A673 (cell line): ENCODE data around the gene ANO1. TPM values are rescaled to one million over a fixed set of nuclear protein-coding genes. Genes with fewer than 3 reads are reported as not detected.

ENCODE experiments used
- BruUV-seq: library from RNA; stranded (reverse); fragments of 400-500 nt; replicated peaks from 2 replicates; lab custom pipeline; 2021; lab: Mats Ljungman, UMichigan
- CTCF ChIA-PET: fragments of 300-600 bp; sonication (Branson Sonifier 250); formaldehyde crosslinking; loops from one replicate; lab custom pipeline; 2022; ENCODE audit warnings: antibody characterized with exemption; lab: Charles Lee
- POLR2A ChIA-PET: fragments of 300-600 bp; sonication (Branson Sonifier 250); formaldehyde crosslinking; loops from one replicate; lab custom pipeline; 2022; ENCODE audit warnings: antibody characterized with exemption; ENCODE audit not compliant: low non-redundant PET; lab: Charles Lee
- DNase-seq: peaks from one replicate; pipeline ENCODE4 v3.0.0-alpha.2; 2015; ENCODE audit warnings: low spot score
- H3K27ac ChIP-seq: fragments of 200-600 bp; sonication (generic); 2 replicates; pipeline ENCODE4 v1.5.1; 2016; ENCODE audit warnings: mixed run types, low read depth, mild to moderate bottlenecking, mixed read lengths, antibody characterized with exemption, low read length; ENCODE audit not compliant: poor library complexity, severe bottlenecking
- H3K27me3 ChIP-seq: fragments of 200-600 bp; sonication (generic); replicated peaks from 2 replicates; pipeline ENCODE4 v1.6.1; 2017; ENCODE audit warnings: mixed run types, low read depth, mild to moderate bottlenecking, mixed read lengths, antibody characterized with exemption, low read length; ENCODE audit not compliant: insufficient read depth, poor library complexity
- H3K36me3 ChIP-seq: fragments of 200-600 bp; sonication (generic); 2 replicates; pipeline ENCODE4 v1.6.1; 2016; ENCODE audit warnings: mixed run types, mild to moderate bottlenecking, mixed read lengths, antibody characterized with exemption, low read length; ENCODE audit not compliant: insufficient read depth, poor library complexity, severe bottlenecking
- H3K4me1 ChIP-seq: fragments of 200-600 bp; sonication (generic); 2 replicates; pipeline ENCODE4 v1.6.1; 2017; ENCODE audit warnings: mixed run types, mild to moderate bottlenecking, mixed read lengths, antibody characterized with exemption, low read length; ENCODE audit not compliant: insufficient read depth, poor library complexity, severe bottlenecking
- H3K4me3 ChIP-seq: fragments of 200-600 bp; sonication (generic); 2 replicates; pipeline ENCODE4 v1.5.1; 2016; ENCODE audit warnings: low read depth, mixed run types, mild to moderate bottlenecking, mixed read lengths, low read length; ENCODE audit not compliant: poor library complexity, severe bottlenecking
- H3K9me3 ChIP-seq: fragments of 200-600 bp; sonication (generic); 2 replicates; pipeline ENCODE4 v1.6.1; 2016; ENCODE audit warnings: mixed run types, low read depth, mild to moderate bottlenecking, mixed read lengths, antibody characterized with exemption, low read length; ENCODE audit not compliant: poor library complexity, severe bottlenecking
- EZH2 ChIP-seq: fragments of 200-600 bp; sonication (generic); IDR thresholded peaks from 2 replicates; pipeline ENCODE4 v1.6.1; 2017; ENCODE audit warnings: borderline replicate concordance, low read depth, mild to moderate bottlenecking, mixed read lengths, antibody characterized with exemption, low read length; ENCODE audit not compliant: poor library complexity, severe bottlenecking
- intact Hi-C: fragments of 100-400 bp; cut with micrococcal nuclease; formaldehyde crosslinking; loops from one replicate; pipeline ENCODE4 v1.10.0; 2022; ENCODE audit not compliant: unreplicated experiment
- total RNA-seq: library from RNA; stranded (reverse); gene quantifications from 2 replicates; pipeline ENCODE4 v1.2.3, GENCODE V29; 2021
- TF ChIP-seq, protein P1 (sequence below): fragments of 300-800, 200-600 bp; sonication (generic); conservative IDR thresholded peaks from 2 replicates; pipeline ENCODE4 v1.5.1; 2017; ENCODE audit warnings: low read depth, mild to moderate bottlenecking, antibody characterized with exemption, low read length, moderate library complexity, mixed read lengths

The ANO1 gene
- total RNA-seq, 1 experiment from 2014 or later, result 0.90 TPM

DNA sequence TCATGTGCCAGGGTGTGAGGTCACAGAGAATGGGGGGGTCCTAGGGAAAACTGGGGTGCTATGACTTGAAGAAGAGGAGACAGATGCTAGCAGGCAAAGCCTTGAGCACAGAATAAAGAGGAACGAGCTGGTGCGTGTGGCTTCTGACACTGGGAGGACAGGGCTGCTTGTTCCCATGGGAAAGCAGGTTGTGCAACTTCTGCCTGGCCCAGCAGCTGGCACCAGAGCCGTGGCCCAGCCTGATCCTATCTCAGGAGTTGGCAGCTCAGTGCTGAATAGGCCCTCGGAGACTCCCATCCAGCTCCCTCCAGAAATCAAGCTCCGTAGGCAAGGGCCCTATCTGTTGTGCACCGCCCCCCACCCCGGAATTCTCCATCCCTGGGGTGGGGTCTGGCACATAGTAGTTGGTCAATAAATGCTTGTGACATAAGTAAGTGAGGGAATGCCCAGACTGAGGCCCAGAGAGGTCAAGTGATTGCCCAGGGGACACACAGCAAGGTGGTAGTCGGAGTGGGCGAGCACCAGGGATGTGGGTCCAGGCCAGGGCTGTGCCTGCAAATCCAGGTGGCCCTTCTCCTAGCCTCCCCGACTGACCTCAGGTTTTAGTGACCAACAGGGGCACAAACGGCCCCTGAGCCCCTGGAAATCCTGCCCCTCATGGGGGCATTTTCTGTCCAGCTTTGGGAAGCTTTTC lies 105.5 kb downstream of the ANO1 start:
- Histone ChIP-seq H3K27me3 (no peaks in the 10 kb centered on the region), H3K4me3 (no peak overlapping the region), H3K27ac (no peak overlapping the region), H3K4me1 (no peaks in the 10 kb centered on the region), H3K9me3 (no peaks in the 10 kb centered on the region), H3K36me3 (no peaks in the 10 kb centered on the region)
- BruUV-seq, result no TSS peak
- TF ChIP-seq, protein P1, sequence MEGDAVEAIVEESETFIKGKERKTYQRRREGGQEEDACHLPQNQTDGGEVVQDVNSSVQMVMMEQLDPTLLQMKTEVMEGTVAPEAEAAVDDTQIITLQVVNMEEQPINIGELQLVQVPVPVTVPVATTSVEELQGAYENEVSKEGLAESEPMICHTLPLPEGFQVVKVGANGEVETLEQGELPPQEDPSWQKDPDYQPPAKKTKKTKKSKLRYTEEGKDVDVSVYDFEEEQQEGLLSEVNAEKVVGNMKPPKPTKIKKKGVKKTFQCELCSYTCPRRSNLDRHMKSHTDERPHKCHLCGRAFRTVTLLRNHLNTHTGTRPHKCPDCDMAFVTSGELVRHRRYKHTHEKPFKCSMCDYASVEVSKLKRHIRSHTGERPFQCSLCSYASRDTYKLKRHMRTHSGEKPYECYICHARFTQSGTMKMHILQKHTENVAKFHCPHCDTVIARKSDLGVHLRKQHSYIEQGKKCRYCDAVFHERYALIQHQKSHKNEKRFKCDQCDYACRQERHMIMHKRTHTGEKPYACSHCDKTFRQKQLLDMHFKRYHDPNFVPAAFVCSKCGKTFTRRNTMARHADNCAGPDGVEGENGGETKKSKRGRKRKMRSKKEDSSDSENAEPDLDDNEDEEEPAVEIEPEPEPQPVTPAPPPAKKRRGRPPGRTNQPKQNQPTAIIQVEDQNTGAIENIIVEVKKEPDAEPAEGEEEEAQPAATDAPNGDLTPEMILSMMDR, result no peak
- no peak for TF ChIP-seq EZH2
- DNase-seq, result peak; percentile 37
- intact Hi-C loops, result no loop called here
- ChIA-PET POLR2A (no interaction called here), CTCF (interaction anchor here (0.5 to 0.9 kb wide), 2 partner anchors 46 to 265 kb away, joined by 3 to 6 read pairs; no protein-coding TSS in a partner anchor)

DNA sequence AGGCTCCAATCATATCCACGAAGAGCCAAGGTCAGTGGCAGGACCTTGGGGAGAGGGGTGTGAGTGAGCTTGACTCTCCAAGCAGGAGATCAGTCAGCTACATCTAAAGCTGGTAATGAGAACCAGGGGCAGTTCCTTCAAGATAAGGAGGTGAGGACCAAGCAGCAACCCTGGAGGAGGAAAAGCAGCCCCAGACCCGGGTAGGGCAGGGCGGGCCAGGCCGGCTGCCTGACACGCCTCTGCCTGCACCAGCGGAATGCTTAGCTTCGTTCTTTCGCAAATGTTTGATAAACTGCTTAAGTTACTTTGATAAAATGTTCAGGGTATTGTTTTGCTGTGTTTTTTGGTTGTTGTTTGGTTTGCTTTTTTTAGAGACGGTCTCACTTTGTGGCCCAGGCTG lies 106.3 kb downstream of the ANO1 start:
- Histone ChIP-seq H3K4me3 (no peak overlapping the region), H3K36me3 (no peaks in the 10 kb centered on the region), H3K27ac (no peak overlapping the region), H3K9me3 (no peaks in the 10 kb centered on the region), H3K4me1 (no peaks in the 10 kb centered on the region), H3K27me3 (no peaks in the 10 kb centered on the region)
- intact Hi-C loops, result no loop called here
- ChIA-PET CTCF (no interaction called here), POLR2A (no interaction called here)
- no peak for DNase-seq
- no TSS peak for BruUV-seq
- no peak for TF ChIP-seq EZH2
- TF ChIP-seq, protein P1, result no peak

DNA sequence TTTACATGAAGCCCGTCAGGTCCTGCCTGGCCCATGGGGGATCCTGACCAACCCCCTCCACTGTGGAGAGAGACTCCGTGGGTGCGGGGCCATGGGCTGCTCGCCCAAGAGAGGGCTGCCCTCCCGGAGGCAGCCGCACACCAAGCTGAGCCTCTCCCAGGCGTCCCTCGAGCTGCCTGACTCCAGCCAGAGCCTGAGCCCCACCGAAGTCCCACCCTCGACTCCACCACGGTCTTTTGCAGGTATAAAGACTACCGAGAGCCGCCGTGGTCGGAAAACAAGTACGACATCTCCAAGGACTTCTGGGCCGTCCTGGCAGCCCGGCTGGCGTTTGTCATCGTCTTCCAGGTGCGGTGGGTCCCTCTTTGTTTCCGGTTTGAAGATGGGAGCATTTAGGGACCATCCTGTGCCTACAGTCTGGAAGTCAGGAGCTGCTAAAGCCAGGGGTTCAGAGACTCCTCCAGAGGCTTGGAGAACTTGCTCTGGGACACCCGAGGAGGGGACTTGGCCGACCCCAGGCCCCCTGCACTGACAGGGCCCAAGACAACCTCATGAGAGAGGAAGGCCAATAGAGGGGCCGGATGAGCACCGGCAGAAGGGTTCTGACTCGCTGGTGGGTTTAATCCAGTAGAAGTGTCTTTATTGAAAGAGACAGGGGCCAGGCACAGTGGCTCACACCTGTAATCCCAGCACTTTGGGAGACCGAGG lies 107.4 kb downstream of the ANO1 start:
- TF ChIP-seq, protein P1, result no peak
- no peak for TF ChIP-seq EZH2
- no peaks in the 10 kb centered on the region for H3K9me3 ChIP-seq
- H3K4me1 ChIP-seq, result no peaks in the 10 kb centered on the region
- BruUV-seq, result no TSS peak
- no peak overlapping the region for H3K4me3 ChIP-seq
- intact Hi-C loops, result no loop called here
- no peaks in the 10 kb centered on the region for H3K36me3 ChIP-seq
- H3K27ac ChIP-seq, result no peak overlapping the region
- ChIA-PET POLR2A (no interaction called here), CTCF (no interaction called here)
- H3K27me3 ChIP-seq, result no peaks in the 10 kb centered on the region
- no peak for DNase-seq
